K562 (cell line): ENCODE results near the gene PARD3B. TPM values are rescaled to one million over a fixed set of nuclear protein-coding genes. Genes with fewer than 3 reads are reported as not detected.

ENCODE experiments used
- ATAC-seq: fragments of 200-7000 bp; cut with Tn5 transposase; 3 replicates; pipeline ENCODE4 v1.9.1; 2020; ENCODE audit warnings: moderate library complexity
- BruUV-seq: library from RNA; stranded (reverse); fragments of 400-500 nt; replicated peaks from 2 replicates; lab custom pipeline; 2021; lab: Mats Ljungman, UMichigan
- CTCF ChIA-PET: fragments of 300-600 bp; formaldehyde crosslinking; extraction: SDS; loops from one replicate; lab custom pipeline; 2021; ENCODE audit warnings: low intra/inter-chr PET ratio; lab: Yijun Ruan, JAX
- POLR2A ChIA-PET: fragments of 300-600, 350-650 bp; sonication (Branson Sonifier 250); formaldehyde crosslinking; extraction: SDS; loops from one replicate; lab custom pipeline; 2021; ENCODE audit warnings: antibody characterized with exemption, inconsistent platforms; lab: Yijun Ruan, JAX
- DNase-seq, 4 experiments: peaks; one replicate each; pipeline versions ENCODE4 v3.0.0 to v3.0.0-alpha.2; 2011 to 2018; ENCODE audit warnings: low spot score in 3 of 4, mixed read lengths in 3 of 4; ENCODE audit errors: extremely low read depth in 1 of 4
- FAIRE-seq: peaks from 2 replicates; lab custom pipeline; 2011; peaks lifted over from hg19 to GRCh38; lab: Jason Lieb, UNC
- H2AFZ ChIP-seq: 2 replicates; pipeline ENCODE4 v1.6.0; 2011; ENCODE audit warnings: low read depth, low read length, control low read depth, inconsistent platforms
- H3K27ac ChIP-seq: fragments of 200-600 bp; 3 replicates; pipeline ENCODE4 v1.8.0; 2011; ENCODE audit warnings: low read depth, mild to moderate bottlenecking, control low read depth, inconsistent platforms, low read length, moderate library complexity, mixed read lengths; ENCODE audit errors: extremely low read depth
- H3K27me3 ChIP-seq, 2 experiments: fragments of 300-600 bp in 1 of 2; 2 replicates in 1 of 2; 3 replicates in 1 of 2; pipeline versions ENCODE4 v1.6.0 to v1.8.0; 2011; ENCODE audit warnings: inconsistent platforms in 2 of 2, low read length in 2 of 2, mild to moderate bottlenecking in 1 of 2, mixed read lengths in 1 of 2, moderate library complexity in 1 of 2; ENCODE audit not compliant: control insufficient read depth in 2 of 2, insufficient read depth in 2 of 2
- H3K36me3 ChIP-seq: fragments of 300-600 bp; 3 replicates; pipeline ENCODE4 v1.8.0; 2011; ENCODE audit warnings: mild to moderate bottlenecking, low read length, inconsistent platforms; ENCODE audit not compliant: control insufficient read depth, insufficient read depth
- H3K4me1 ChIP-seq, 2 experiments: fragments of 200-600 bp in 1 of 2; replicated peaks in 1 of 2; 2 replicates in 1 of 2; 3 replicates in 1 of 2; pipeline versions ENCODE4 v1.5.1 to v1.8.0; 2011; ENCODE audit warnings: inconsistent platforms in 2 of 2, low read length in 2 of 2, mild to moderate bottlenecking in 1 of 2, mixed read lengths in 1 of 2, moderate library complexity in 1 of 2; ENCODE audit not compliant: control insufficient read depth in 2 of 2, insufficient read depth in 2 of 2
- H3K4me2 ChIP-seq: 2 replicates; pipeline ENCODE4 v1.6.1; 2011; ENCODE audit warnings: low read length, control low read depth, inconsistent platforms, mixed read lengths; ENCODE audit not compliant: insufficient read depth
- H3K4me3 ChIP-seq: fragments of 200-600 bp; sonication (generic), shearing (Covaris generic); 2 replicates; pipeline ENCODE4 v1.5.1; 2016; ENCODE audit warnings: control low read depth, inconsistent platforms
- H3K79me2 ChIP-seq: fragments of 200-600 bp; 3 replicates; pipeline ENCODE4 v1.8.0; 2011; ENCODE audit warnings: low read length, inconsistent platforms; ENCODE audit not compliant: control insufficient read depth, insufficient read depth
- H3K9ac ChIP-seq, 2 experiments: 2 replicates each; pipeline versions ENCODE4 v1.6.0 to v1.6.1; 2011; ENCODE audit warnings: low read depth in 2 of 2, low read length in 2 of 2, control low read depth in 1 of 2, inconsistent platforms in 1 of 2, mild to moderate bottlenecking in 1 of 2, mixed read lengths in 1 of 2; ENCODE audit not compliant: insufficient read depth in 1 of 2
- H3K9me1 ChIP-seq: one replicate; pipeline ENCODE4 v1.6.0; 2011; ENCODE audit warnings: inconsistent platforms, mild to moderate bottlenecking, low read length, moderate library complexity; ENCODE audit not compliant: control insufficient read depth, insufficient read depth
- H3K9me3 ChIP-seq: replicated peaks from 2 replicates; pipeline ENCODE4 v1.5.1; 2011; ENCODE audit warnings: low read depth, low read length, inconsistent platforms; ENCODE audit not compliant: control insufficient read depth, insufficient read depth
- H4K20me1 ChIP-seq: replicated peaks from 2 replicates; pipeline ENCODE4 v1.6.1; 2011; ENCODE audit warnings: low read length, inconsistent platforms, mixed read lengths; ENCODE audit not compliant: control insufficient read depth, insufficient read depth
- ARNT ChIP-seq, 2 experiments: fragments of 450-650 bp; IDR thresholded peaks; 2 replicates each; pipeline ENCODE4 v1.6.1; 2016; ENCODE audit warnings: mild to moderate bottlenecking in 1 of 2
- ATF7 ChIP-seq: fragments of 450-650 bp; IDR thresholded peaks from 2 replicates; pipeline ENCODE4 v1.7.1; 2014; ENCODE audit warnings: mild to moderate bottlenecking, moderate library complexity
- CBFA2T2 ChIP-seq: fragments of 450-650 bp; conservative IDR thresholded peaks from 2 replicates; pipeline ENCODE4 v1.6.1; 2017; ENCODE audit warnings: mild to moderate bottlenecking
- FOXO4 ChIP-seq: fragments of 450-650 bp; formaldehyde crosslinking; IDR thresholded peaks from 2 replicates; pipeline ENCODE4 v1.4.0; 2020; ENCODE audit warnings: mild to moderate bottlenecking, moderate library complexity
- HDAC3 ChIP-seq: fragments of 450-650 bp; IDR thresholded peaks from 2 replicates; pipeline ENCODE4 v1.6.1; 2018; ENCODE audit warnings: borderline replicate concordance, mild to moderate bottlenecking, moderate library complexity; ENCODE audit not compliant: partially characterized antibody
- JUN ChIP-seq, 2 experiments: sonication (generic) in 1 of 2; formaldehyde crosslinking in 1 of 2; IDR thresholded peaks; 2 replicates each; pipeline versions ENCODE4 v1.6.1 to v1.8.0; 2012 to 2022; ENCODE audit warnings: borderline replicate concordance in 2 of 2, mild to moderate bottlenecking in 2 of 2, improper control_type of control experiment in 1 of 2, low read depth in 1 of 2, low read length in 1 of 2, missing genetic modification reagents in 1 of 2
- MAFG ChIP-seq: fragments of 450-650 bp; conservative IDR thresholded peaks from 2 replicates; pipeline ENCODE4 v1.6.1; 2016; ENCODE audit warnings: missing genetic modification characterization, missing compliant biosample characterization
- POLR2G ChIP-seq: fragments of 200-400 bp; formaldehyde crosslinking; IDR thresholded peaks from 2 replicates; pipeline ENCODE4 v1.6.1; 2017; ENCODE audit warnings: low read depth, mild to moderate bottlenecking, antibody characterized with exemption, low read length, moderate library complexity
- RAD51 ChIP-seq: fragments of 450-650 bp; IDR thresholded peaks from 2 replicates; pipeline ENCODE4 v1.7.1; 2016; ENCODE audit warnings: low read depth, mild to moderate bottlenecking, borderline replicate concordance
- SMAD3 ChIP-seq: fragments of 450-650 bp; formaldehyde crosslinking; conservative IDR thresholded peaks from 2 replicates; pipeline ENCODE4 v1.4.0; 2020; ENCODE audit warnings: mild to moderate bottlenecking
- SRF ChIP-seq, 2 experiments: fragments of 250-450, 450-650 bp in 1 of 2; sonication (Bioruptor Pico) in 1 of 2; sonication (generic) in 1 of 2; formaldehyde crosslinking; IDR thresholded peaks; 2 replicates each; pipeline versions ENCODE4 v1.5.0 to v1.5.1; 2020 to 2022; ENCODE audit warnings: mild to moderate bottlenecking in 1 of 2, missing genetic modification reagents in 1 of 2
- SRSF1 ChIP-seq: fragments of 200-400 bp; formaldehyde crosslinking; IDR thresholded peaks from 2 replicates; pipeline ENCODE4 v1.6.1; 2017; ENCODE audit warnings: mild to moderate bottlenecking, low read depth, low read length, moderate library complexity
- ZNF143 ChIP-seq: sonication (generic); formaldehyde crosslinking; IDR thresholded peaks from 2 replicates; pipeline ENCODE4 v1.9.0; 2022; ENCODE audit warnings: mild to moderate bottlenecking, missing genetic modification reagents
- ZNF436 ChIP-seq: fragments of 250-450, 450-650 bp; sonication (Bioruptor Pico); formaldehyde crosslinking; IDR thresholded peaks from 2 replicates; pipeline ENCODE4 v1.7.0; 2020; ENCODE audit warnings: mild to moderate bottlenecking
- ZNF717 ChIP-seq: fragments of 250-450 bp; sonication (Bioruptor Pico); IDR thresholded peaks from 2 replicates; pipeline ENCODE4 v1.5.0; 2021
- WGBS: fragments of 100-300 bp; shearing (Covaris generic); methylation state at CpG from one replicate; pipeline ENCODE4 v1.1.6; 2016; ENCODE audit warnings: low coverage, mixed read lengths; ENCODE audit not compliant: insufficient coverage; ENCODE audit errors: missing lambda C conversion rate; 5-methylcytosine and 5-hydroxymethylcytosine counted together
- in situ Hi-C: fragments of 300-500 bp; cut with MboI; formaldehyde crosslinking; loops from 4 replicates; pipeline ENCODE4 v1.15.0; 2018; ENCODE audit warnings: inconsistent platforms, mixed read lengths
- intact Hi-C: fragments of 100-400 bp; cut with micrococcal nuclease; formaldehyde crosslinking; loops from 2 replicates; pipeline ENCODE4 v1.14.2; 2022
- polyA plus RNA-seq, 8 experiments: library from polyadenylated mRNA; depleted of rRNA in 4 of 8; stranded (reverse) in 5 of 8; unstranded in 3 of 8; fragments of >200 nt; fragmentation: Nextera tagmentation in 2 of 8; fragmentation: Illumina TruSeq in 1 of 8; extraction: Ambion mirVana in 2 of 8; extraction: Trizol in 1 of 8; gene quantifications; 2 replicates each; pipeline versions ENCODE4 v1.2.1 to v1.2.3, GENCODE V29; 2011 to 2014; ENCODE audit warnings: inconsistent platforms in 1 of 8, missing spikeins in 1 of 8
- total RNA-seq, 7 experiments: library from RNA; depleted of rRNA in 6 of 7; stranded (reverse); fragments of >200 nt in 6 of 7; fragmentation: Illumina TruSeq in 2 of 7; extraction: Trizol in 2 of 7; gene quantifications; 2 replicates each; pipeline versions ENCODE4 v1.2.1 to v1.2.3, GENCODE V29; 2011 to 2021; ENCODE audit warnings: low replicate concordance in 1 of 7

The PARD3B gene
- total and polyA plus RNA-seq, 9 of the 15 experiments (the other 6 are each of a cell fraction or from before 2014, with no cell fraction given) = 0.15 to 3.0 (median 1.1) TPM

GRCh38 chr2:204738721-204739120 is 193.4 kb downstream of the PARD3B start:
- H3K27me3 ChIP-seq = no peaks in the 10 kb centered on the region
- H3K9me1 ChIP-seq = no peaks in the 10 kb centered on the region
- DNase-seq (no peak), ATAC-seq (no peak)
- in situ Hi-C loops (no loop called here), intact Hi-C loops (no loop called here)
- CTCF ChIA-PET = no interaction called here
- no peak overlapping the region for H3K4me2 ChIP-seq
- no peaks in the 10 kb centered on the region for H3K9me3 ChIP-seq
- H2AFZ ChIP-seq = no peak overlapping the region
- no peaks in the 10 kb centered on the region for H3K36me3 ChIP-seq
- BruUV-seq = no TSS peak
- H3K4me3 ChIP-seq = no peak overlapping the region
- H3K79me2 ChIP-seq = no peaks in the 10 kb centered on the region
- TF ChIP-seq ZNF143 (no peak), SRSF1 (no peak), POLR2G (no peak)
- TF ChIP-seq, all 486 proteins: peak for 0
- no peaks in the 10 kb centered on the region for H4K20me1 ChIP-seq
- H3K9ac ChIP-seq = no peak overlapping the region
- no peak overlapping the region for H3K27ac ChIP-seq
- no peak for FAIRE-seq
- POLR2A ChIA-PET = no interaction called here
- H3K4me1 ChIP-seq = no peaks in the 10 kb centered on the region
- 44% methylated on average over 1 of the region's 1 CpG for WGBS

- no peak overlapping the region for H3K4me2 ChIP-seq
- intact Hi-C loops = no loop called here
- TF ChIP-seq JUN (IDR thresholded peaks at IDR 0.05; ENCODE audit: borderline replicate concordance, low read depth, low read length) (no peak), JUN (CRISPR knock-in tag; IDR thresholded peaks at IDR 0.05; ENCODE audit: borderline replicate concordance) (no peak), ATF7 (no peak), SMAD3 (no peak), ZNF717 (CRISPR knock-in tag) (no peak), MAFG (tag) (no peak), FOXO4 (CRISPR knock-in tag) (no peak), ARNT (IDR thresholded peaks at IDR 0.05) (no peak), CBFA2T2 (no peak), RAD51 (no peak), HDAC3 (no peak), SRF (CRISPR knock-in tag; IDR thresholded peaks at IDR 0.05) (no peak), ZNF436 (CRISPR knock-in tag) (no peak)
These were observed 198.2 kb downstream of the PARD3B start for GRCh38 chr2:204743393-204743960.

More at GRCh38 chr2:204743393-204743960, 198.2 kb downstream of the PARD3B start:
- ATAC-seq (no peak), FAIRE-seq (no peak), DNase-seq (no peak)
- Histone ChIP-seq H3K27ac (no peak overlapping the region), H4K20me1 (no peaks in the 10 kb centered on the region), H3K27me3 (no peaks in the 10 kb centered on the region), H3K79me2 (no peaks in the 10 kb centered on the region), H3K4me3 (no peak overlapping the region), H3K9me1 (no peaks in the 10 kb centered on the region), H3K36me3 (no peaks in the 10 kb centered on the region), H3K9ac (no peak overlapping the region), H3K9me3 (no peaks in the 10 kb centered on the region), H2AFZ (no peak overlapping the region), H3K4me1 (no peaks in the 10 kb centered on the region)
- ChIA-PET CTCF (no interaction called here), POLR2A (no interaction called here)
- WGBS = 0% methylated on average over 2 of the region's 2 CpGs
- in situ Hi-C loops = no loop called here
- no TSS peak for BruUV-seq
